SU-DHL-6 (cell line): Measurements from ENCODE around the gene YTHDF1.

ENCODE experiments used
- H2AFZ ChIP-seq: fragments of 200-600 bp; sonication (generic); 2 replicates; pipeline ENCODE4 v1.6.1; 2014; ENCODE audit warnings: low read depth, mild to moderate bottlenecking, moderate library complexity, mixed read lengths, antibody characterized with exemption, low read length; ENCODE audit not compliant: severe bottlenecking
- H3F3A ChIP-seq: fragments of 200-600 bp; shearing (Covaris generic); 2 replicates; pipeline ENCODE4 v1.6.0; 2016; ENCODE audit warnings: antibody characterized with exemption, mild to moderate bottlenecking; ENCODE audit not compliant: insufficient read depth
- H3K27ac ChIP-seq: fragments of 200-600 bp; sonication (generic); 2 replicates; pipeline ENCODE4 v1.5.1; 2016; ENCODE audit warnings: low read depth, mild to moderate bottlenecking, low read length, moderate library complexity, mixed read lengths
- H3K27me3 ChIP-seq: fragments of 200-600 bp; sonication (generic), shearing (Covaris generic); 2 replicates; pipeline ENCODE4 v1.6.0; 2014; ENCODE audit warnings: mild to moderate bottlenecking, low read length
- H3K36me3 ChIP-seq: fragments of 200-600 bp; sonication (generic); 2 replicates; pipeline ENCODE4 v1.6.1; 2014; ENCODE audit warnings: mild to moderate bottlenecking, low read length, mixed read lengths
- H3K4me2 ChIP-seq: fragments of 300-600, 200-600 bp; shearing (Covaris generic), sonication (generic); 2 replicates; pipeline ENCODE4 v1.6.0; 2014; ENCODE audit warnings: low read length, low read depth, mild to moderate bottlenecking; ENCODE audit not compliant: poor library complexity, severe bottlenecking
- H3K4me3 ChIP-seq: fragments of 200-600 bp; sonication (generic); 2 replicates; pipeline ENCODE4 v1.5.1; 2014; ENCODE audit warnings: antibody characterized with exemption, low read length, mild to moderate bottlenecking, mixed read lengths; ENCODE audit not compliant: insufficient read depth, poor library complexity, severe bottlenecking
- H3K79me2 ChIP-seq: fragments of 200-600 bp; sonication (generic); 2 replicates; pipeline ENCODE4 v1.6.1; 2014; ENCODE audit warnings: mild to moderate bottlenecking, low read length, moderate library complexity; ENCODE audit not compliant: insufficient read depth
- H3K9ac ChIP-seq: fragments of 200-600 bp; sonication (generic); 2 replicates; pipeline ENCODE4 v1.7.0; 2014; ENCODE audit warnings: mild to moderate bottlenecking, low read length
- H3K9me2 ChIP-seq: fragments of 200-600 bp; sonication (generic); replicated peaks from 2 replicates; pipeline ENCODE4 v1.6.1; 2014; ENCODE audit warnings: low read length; ENCODE audit not compliant: insufficient read depth
- H3K9me3 ChIP-seq: fragments of 200-600 bp; sonication (generic); 2 replicates; pipeline ENCODE4 v1.6.1; 2014; ENCODE audit warnings: low read length, mixed read lengths; ENCODE audit not compliant: insufficient read depth
- H4K20me1 ChIP-seq: fragments of 200-600 bp; sonication (generic); 2 replicates; pipeline ENCODE4 v1.6.1; 2014; ENCODE audit warnings: low read depth, mild to moderate bottlenecking, antibody characterized with exemption, low read length, moderate library complexity, mixed read lengths
- EZH2phosphoT487 ChIP-seq: fragments of 200-600 bp; sonication (generic), shearing (Covaris generic); conservative IDR thresholded peaks from 2 replicates; pipeline ENCODE4 v1.6.1; 2018; ENCODE audit warnings: mild to moderate bottlenecking, antibody characterized with exemption, low read length, moderate library complexity, mixed read lengths
- TF ChIP-seq, protein P1 (sequence below): fragments of 200-600 bp; sonication (generic); IDR thresholded peaks from one replicate; pipeline ENCODE4 v1.5.1; 2017; ENCODE audit warnings: antibody characterized with exemption, mild to moderate bottlenecking, low read length, moderate library complexity; ENCODE audit not compliant: insufficient read depth, poor library complexity, severe bottlenecking

The YTHDF1 gene

GRCh38 chr20:63244468-63244867, 28.5 kb upstream of the YTHDF1 start:
- TF ChIP-seq EZH2phosphoT487: no peak
- TF ChIP-seq, protein P1, sequence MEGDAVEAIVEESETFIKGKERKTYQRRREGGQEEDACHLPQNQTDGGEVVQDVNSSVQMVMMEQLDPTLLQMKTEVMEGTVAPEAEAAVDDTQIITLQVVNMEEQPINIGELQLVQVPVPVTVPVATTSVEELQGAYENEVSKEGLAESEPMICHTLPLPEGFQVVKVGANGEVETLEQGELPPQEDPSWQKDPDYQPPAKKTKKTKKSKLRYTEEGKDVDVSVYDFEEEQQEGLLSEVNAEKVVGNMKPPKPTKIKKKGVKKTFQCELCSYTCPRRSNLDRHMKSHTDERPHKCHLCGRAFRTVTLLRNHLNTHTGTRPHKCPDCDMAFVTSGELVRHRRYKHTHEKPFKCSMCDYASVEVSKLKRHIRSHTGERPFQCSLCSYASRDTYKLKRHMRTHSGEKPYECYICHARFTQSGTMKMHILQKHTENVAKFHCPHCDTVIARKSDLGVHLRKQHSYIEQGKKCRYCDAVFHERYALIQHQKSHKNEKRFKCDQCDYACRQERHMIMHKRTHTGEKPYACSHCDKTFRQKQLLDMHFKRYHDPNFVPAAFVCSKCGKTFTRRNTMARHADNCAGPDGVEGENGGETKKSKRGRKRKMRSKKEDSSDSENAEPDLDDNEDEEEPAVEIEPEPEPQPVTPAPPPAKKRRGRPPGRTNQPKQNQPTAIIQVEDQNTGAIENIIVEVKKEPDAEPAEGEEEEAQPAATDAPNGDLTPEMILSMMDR: no peak
- no peaks in the 10 kb centered on the region for H3K79me2 ChIP-seq
- H3F3A ChIP-seq: no peaks in the 10 kb centered on the region
- H4K20me1 ChIP-seq: no peaks in the 10 kb centered on the region
- H3K9me2 ChIP-seq: no peaks in the 10 kb centered on the region
- H2AFZ ChIP-seq: no peak overlapping the region
- H3K27ac ChIP-seq: no peak overlapping the region
- H3K4me3 ChIP-seq: no peak overlapping the region
- no peaks in the 10 kb centered on the region for H3K9me3 ChIP-seq
- H3K27me3 ChIP-seq: no peaks in the 10 kb centered on the region
- H3K4me2 ChIP-seq: no peak overlapping the region
- H3K9ac ChIP-seq: no peak overlapping the region
- no peaks in the 10 kb centered on the region for H3K36me3 ChIP-seq

GRCh38 chr20:63243604-63244247, 27.8 kb upstream of the YTHDF1 start:
- Histone ChIP-seq H3F3A (no peaks in the 10 kb centered on the region), H3K79me2 (no peaks in the 10 kb centered on the region), H4K20me1 (no peaks in the 10 kb centered on the region), H3K36me3 (no peaks in the 10 kb centered on the region), H3K4me3 (no peak overlapping the region), H3K27ac (no peak overlapping the region), H3K27me3 (no peaks in the 10 kb centered on the region), H3K9me3 (no peaks in the 10 kb centered on the region), H3K9me2 (no peaks in the 10 kb centered on the region), H3K9ac (no peak overlapping the region), H3K4me2 (no peak overlapping the region), H2AFZ (no peak overlapping the region)
- no peak for TF ChIP-seq EZH2phosphoT487
- TF ChIP-seq, protein P1: no peak

DNA sequence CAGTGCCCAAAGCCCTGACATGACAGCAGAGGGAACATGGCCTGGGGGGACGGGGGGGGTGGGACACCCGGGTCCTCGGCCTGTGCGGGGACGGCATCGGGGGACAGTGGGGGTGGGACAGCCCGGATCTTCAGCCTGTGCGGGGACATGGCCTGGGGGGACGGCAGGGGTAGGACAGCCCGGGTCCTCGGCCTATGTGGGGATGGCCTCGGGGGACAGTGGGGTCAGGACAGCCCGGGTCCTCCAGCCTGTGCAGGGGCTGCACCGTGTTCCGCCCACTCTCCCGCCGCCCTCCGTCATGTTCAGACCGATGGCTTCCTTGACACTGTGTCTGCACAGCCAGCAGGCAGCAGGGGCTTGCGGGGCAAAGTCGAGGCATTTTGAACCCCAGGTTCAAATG, 26.8 kb upstream of the YTHDF1 start:
- Histone ChIP-seq H2AFZ (no peak overlapping the region), H3K27me3 (no peaks in the 10 kb centered on the region), H3K4me3 (no peak overlapping the region), H3K36me3 (no peaks in the 10 kb centered on the region), H3K9ac (no peak overlapping the region), H4K20me1 (no peaks in the 10 kb centered on the region), H3K4me2 (no peak overlapping the region), H3K79me2 (no peaks in the 10 kb centered on the region), H3K9me2 (no peaks in the 10 kb centered on the region), H3K9me3 (no peaks in the 10 kb centered on the region), H3F3A (no peaks in the 10 kb centered on the region), H3K27ac (no peak overlapping the region)
- TF ChIP-seq EZH2phosphoT487: no peak
- TF ChIP-seq, protein P1: no peak
